ENCODE measurements around the gene SPOCK2.
"Not testable (repeated sequence)": the region's sequence is repeated elsewhere in the genome, so short reads cannot be mapped to it uniquely, and the experiment has no call there.

Gene SPOCK2

GRCh38 chr10:72087969-72088888 lies at the start of gene SPOCK2:
SPOCK2 (minus strand) TSS chr10:72088551; CDS start chr10:72088328, 223 bp downstream.
- DNase-seq = peak; percentile 72

- no peak for DNase-seq
Measured at GRCh38 chr10:72137583-72137982, 49.2 kb upstream of the SPOCK2 start.

GRCh38 chr10:72136225-72136624 lies 47.9 kb upstream of the SPOCK2 start:
- DNase-seq = peak; percentile 16

GRCh38 chr10:72134785-72135767 lies 46.7 kb upstream of the SPOCK2 start:
- no peak for DNase-seq

GRCh38 chr10:72133517-72133916 lies 45.2 kb upstream of the SPOCK2 start:
- no peak for DNase-seq

- no peak for DNase-seq
Measured at GRCh38 chr10:72132854-72133253, 44.5 kb upstream of the SPOCK2 start.

GRCh38 chr10:72127571-72127970 lies 39.2 kb upstream of the SPOCK2 start:
- DNase-seq = peak; percentile 58

- DNase-seq = no peak
Measured at GRCh38 chr10:72126872-72127232, 38.5 kb upstream of the SPOCK2 start.

- peak; percentile 55 for DNase-seq
Measured at GRCh38 chr10:72126184-72126871, 38.0 kb upstream of the SPOCK2 start.

GRCh38 chr10:72124989-72125388 lies 36.6 kb upstream of the SPOCK2 start:
- DNase-seq = no peak

GRCh38 chr10:72124381-72124780 lies 36.0 kb upstream of the SPOCK2 start:
- DNase-seq = no peak

GRCh38 chr10:72123616-72124015 lies 35.3 kb upstream of the SPOCK2 start:
- no peak for DNase-seq

GRCh38 chr10:72122221-72122620 lies 33.9 kb upstream of the SPOCK2 start:
- no peak for DNase-seq

- no peak for DNase-seq
Measured at GRCh38 chr10:72121389-72121788, 33.0 kb upstream of the SPOCK2 start.

- DNase-seq = no peak
Measured at GRCh38 chr10:72116372-72116771, 28.0 kb upstream of the SPOCK2 start.

GRCh38 chr10:72114706-72115450 lies 26.5 kb upstream of the SPOCK2 start:
- DNase-seq = no peak

GRCh38 chr10:72110673-72111401 lies 22.5 kb upstream of the SPOCK2 start:
- no peak for DNase-seq

- DNase-seq = no peak
Measured at GRCh38 chr10:72109636-72110157, 21.3 kb upstream of the SPOCK2 start.

GRCh38 chr10:72108830-72109635 lies 20.7 kb upstream of the SPOCK2 start:
- DNase-seq = no peak

- not testable (repeated sequence) for DNase-seq
Measured at GRCh38 chr10:72108004-72108370, 19.6 kb upstream of the SPOCK2 start.
